Measurements from ENCODE around the gene NXT1. TPM values are rescaled to one million over a fixed set of nuclear protein-coding genes. Genes with fewer than 3 reads are reported as not detected.

NXT1 gene
- total and polyA plus RNA-seq, 10 of the 15 experiments (the other 5 are each of a cell fraction or from before 2014, with no cell fraction given), result 10.2 to 66.7 (median 44.0) TPM

DNA sequence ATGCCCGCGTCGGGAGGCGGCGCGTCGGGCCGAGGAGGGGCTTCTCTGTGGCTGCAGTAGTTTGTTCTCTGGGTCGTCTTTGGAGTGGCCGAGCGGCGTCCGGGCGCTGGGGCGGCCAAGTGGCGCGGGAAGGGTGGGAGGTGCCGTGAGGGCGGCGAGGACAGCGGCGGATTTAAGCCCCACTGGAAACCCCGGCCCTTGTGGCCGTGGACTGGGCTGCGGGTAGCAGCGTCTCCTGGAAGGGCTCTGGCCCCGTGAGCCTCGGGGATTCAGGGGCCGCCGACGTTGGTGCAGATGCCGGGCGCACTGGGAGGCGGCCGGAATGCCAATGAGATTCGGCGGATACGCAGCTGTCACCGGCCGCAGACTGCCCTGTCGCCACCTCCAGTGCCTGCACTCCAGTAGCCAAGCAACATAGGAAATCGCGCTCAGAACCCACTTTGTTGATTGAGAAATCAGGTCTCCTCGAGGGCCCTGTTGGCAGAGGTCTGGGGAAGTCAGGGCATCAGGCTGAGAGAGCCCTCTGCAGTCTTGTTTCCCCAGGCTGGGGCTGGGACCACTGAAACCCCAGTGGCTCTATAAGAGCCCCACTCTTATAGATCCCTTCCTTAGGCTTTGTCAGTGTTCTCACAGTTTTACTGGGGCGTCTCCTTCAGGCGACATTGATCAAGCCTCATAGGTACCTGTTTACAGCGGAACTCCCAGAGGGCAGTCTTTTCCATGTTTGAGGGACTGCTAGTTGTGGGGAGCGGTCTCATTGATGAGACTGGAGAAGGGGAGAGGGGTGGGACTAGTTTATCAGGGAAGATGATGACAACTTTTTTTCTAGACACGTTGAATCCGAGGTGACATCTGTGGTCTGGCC is 12.0 kb downstream of the NXT1 start (continued):
- TF ChIP-seq, protein P1, sequence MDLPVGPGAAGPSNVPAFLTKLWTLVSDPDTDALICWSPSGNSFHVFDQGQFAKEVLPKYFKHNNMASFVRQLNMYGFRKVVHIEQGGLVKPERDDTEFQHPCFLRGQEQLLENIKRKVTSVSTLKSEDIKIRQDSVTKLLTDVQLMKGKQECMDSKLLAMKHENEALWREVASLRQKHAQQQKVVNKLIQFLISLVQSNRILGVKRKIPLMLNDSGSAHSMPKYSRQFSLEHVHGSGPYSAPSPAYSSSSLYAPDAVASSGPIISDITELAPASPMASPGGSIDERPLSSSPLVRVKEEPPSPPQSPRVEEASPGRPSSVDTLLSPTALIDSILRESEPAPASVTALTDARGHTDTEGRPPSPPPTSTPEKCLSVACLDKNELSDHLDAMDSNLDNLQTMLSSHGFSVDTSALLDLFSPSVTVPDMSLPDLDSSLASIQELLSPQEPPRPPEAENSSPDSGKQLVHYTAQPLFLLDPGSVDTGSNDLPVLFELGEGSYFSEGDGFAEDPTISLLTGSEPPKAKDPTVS (IDR thresholded peaks at IDR 0.05; ENCODE audit: low read depth, low read length), result no peak
- TF ChIP-seq FOXM1 (IDR thresholded peaks at IDR 0.05; ENCODE audit: low read depth, low read length) (no peak), JUND (IDR thresholded peaks at IDR 0.05; ENCODE audit: low read depth, low read length) (no peak), NFYA (IDR thresholded peaks at IDR 0.05; ENCODE audit: borderline replicate concordance, low read depth, low read length) (no peak), SRF (IDR thresholded peaks at IDR 0.05; ENCODE audit: low read depth in 2 of 2, low read length in 2 of 2) (no peak), RFX5 (IDR thresholded peaks at IDR 0.05; ENCODE audit: low read depth, low read length) (no peak), CBX5 (IDR thresholded peaks at IDR 0.05; ENCODE audit: low read depth) (no peak), SMC3 (IDR thresholded peaks at IDR 0.05; ENCODE audit: borderline replicate concordance, low read length) (no peak), MYC (IDR thresholded peaks at IDR 0.05; ENCODE audit: insufficient read depth, insufficient read length, insufficient replicate concordance, low read length, severe bottlenecking) (no peak), PML (IDR thresholded peaks at IDR 0.05; ENCODE audit: low read length) (no peak), MTA3 (IDR thresholded peaks at IDR 0.05; ENCODE audit: borderline replicate concordance, low read length) (peak; percentile 51; the same call in 1 of the 2 replicates), POLR2A (IDR thresholded peaks at IDR 0.05; ENCODE audit: low read depth, low read length) (0 out of 2 replicates have a peak, but pooled peaks have one; percentile 1), ZBED1 (IDR thresholded peaks at IDR 0.05; ENCODE audit: borderline replicate concordance) (no peak)
- TF ChIP-seq, protein P2, sequence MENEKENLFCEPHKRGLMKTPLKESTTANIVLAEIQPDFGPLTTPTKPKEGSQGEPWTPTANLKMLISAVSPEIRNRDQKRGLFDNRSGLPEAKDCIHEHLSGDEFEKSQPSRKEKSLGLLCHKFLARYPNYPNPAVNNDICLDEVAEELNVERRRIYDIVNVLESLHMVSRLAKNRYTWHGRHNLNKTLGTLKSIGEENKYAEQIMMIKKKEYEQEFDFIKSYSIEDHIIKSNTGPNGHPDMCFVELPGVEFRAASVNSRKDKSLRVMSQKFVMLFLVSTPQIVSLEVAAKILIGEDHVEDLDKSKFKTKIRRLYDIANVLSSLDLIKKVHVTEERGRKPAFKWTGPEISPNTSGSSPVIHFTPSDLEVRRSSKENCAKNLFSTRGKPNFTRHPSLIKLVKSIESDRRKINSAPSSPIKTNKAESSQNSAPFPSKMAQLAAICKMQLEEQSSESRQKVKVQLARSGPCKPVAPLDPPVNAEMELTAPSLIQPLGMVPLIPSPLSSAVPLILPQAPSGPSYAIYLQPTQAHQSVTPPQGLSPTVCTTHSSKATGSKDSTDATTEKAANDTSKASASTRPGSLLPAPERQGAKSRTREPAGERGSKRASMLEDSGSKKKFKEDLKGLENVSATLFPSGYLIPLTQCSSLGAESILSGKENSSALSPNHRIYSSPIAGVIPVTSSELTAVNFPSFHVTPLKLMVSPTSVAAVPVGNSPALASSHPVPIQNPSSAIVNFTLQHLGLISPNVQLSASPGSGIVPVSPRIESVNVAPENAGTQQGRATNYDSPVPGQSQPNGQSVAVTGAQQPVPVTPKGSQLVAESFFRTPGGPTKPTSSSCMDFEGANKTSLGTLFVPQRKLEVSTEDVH (IDR thresholded peaks at IDR 0.05; ENCODE audit: low read depth, partially characterized antibody), result no peak
- TF ChIP-seq, protein P3, sequence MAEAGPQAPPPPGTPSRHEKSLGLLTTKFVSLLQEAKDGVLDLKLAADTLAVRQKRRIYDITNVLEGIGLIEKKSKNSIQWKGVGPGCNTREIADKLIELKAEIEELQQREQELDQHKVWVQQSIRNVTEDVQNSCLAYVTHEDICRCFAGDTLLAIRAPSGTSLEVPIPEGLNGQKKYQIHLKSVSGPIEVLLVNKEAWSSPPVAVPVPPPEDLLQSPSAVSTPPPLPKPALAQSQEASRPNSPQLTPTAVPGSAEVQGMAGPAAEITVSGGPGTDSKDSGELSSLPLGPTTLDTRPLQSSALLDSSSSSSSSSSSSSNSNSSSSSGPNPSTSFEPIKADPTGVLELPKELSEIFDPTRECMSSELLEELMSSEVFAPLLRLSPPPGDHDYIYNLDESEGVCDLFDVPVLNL (IDR thresholded peaks at IDR 0.05; ENCODE audit: low read depth, low read length), result no peak
- TF ChIP-seq, protein P4, sequence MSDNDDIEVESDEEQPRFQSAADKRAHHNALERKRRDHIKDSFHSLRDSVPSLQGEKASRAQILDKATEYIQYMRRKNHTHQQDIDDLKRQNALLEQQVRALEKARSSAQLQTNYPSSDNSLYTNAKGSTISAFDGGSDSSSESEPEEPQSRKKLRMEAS (IDR thresholded peaks at IDR 0.05; ENCODE audit: low read depth, low read length), result no peak

Measured in GM12878 (cell line).